IPS-18a (cell line): ENCODE measurements around the gene SPATC1L.

Source experiments
- H3K27ac ChIP-seq: one replicate; pipeline ENCODE4 v1.5.1; 2013; ENCODE audit warnings: low read length
- H3K27me3 ChIP-seq: one replicate; pipeline ENCODE4 v1.6.1; 2013; ENCODE audit warnings: mild to moderate bottlenecking, low read length; ENCODE audit not compliant: control insufficient read depth, insufficient read depth
- H3K36me3 ChIP-seq: one replicate; pipeline ENCODE4 v1.6.1; 2013; ENCODE audit warnings: low read depth, low read length; ENCODE audit not compliant: control insufficient read depth
- H3K4me1 ChIP-seq: one replicate; pipeline ENCODE4 v1.6.1; 2013; ENCODE audit warnings: low read depth, low read length; ENCODE audit not compliant: control insufficient read depth
- H3K4me3 ChIP-seq: one replicate; pipeline ENCODE4 v1.5.1; 2013; ENCODE audit warnings: low read length
- H3K9ac ChIP-seq: one replicate; pipeline ENCODE4 v1.6.1; 2013; ENCODE audit warnings: mild to moderate bottlenecking, low read length, moderate library complexity
- H3K9me3 ChIP-seq: one replicate; pipeline ENCODE4 v1.6.1; 2013; ENCODE audit warnings: low read depth, low read length; ENCODE audit not compliant: control insufficient read depth

The SPATC1L gene

DNA sequence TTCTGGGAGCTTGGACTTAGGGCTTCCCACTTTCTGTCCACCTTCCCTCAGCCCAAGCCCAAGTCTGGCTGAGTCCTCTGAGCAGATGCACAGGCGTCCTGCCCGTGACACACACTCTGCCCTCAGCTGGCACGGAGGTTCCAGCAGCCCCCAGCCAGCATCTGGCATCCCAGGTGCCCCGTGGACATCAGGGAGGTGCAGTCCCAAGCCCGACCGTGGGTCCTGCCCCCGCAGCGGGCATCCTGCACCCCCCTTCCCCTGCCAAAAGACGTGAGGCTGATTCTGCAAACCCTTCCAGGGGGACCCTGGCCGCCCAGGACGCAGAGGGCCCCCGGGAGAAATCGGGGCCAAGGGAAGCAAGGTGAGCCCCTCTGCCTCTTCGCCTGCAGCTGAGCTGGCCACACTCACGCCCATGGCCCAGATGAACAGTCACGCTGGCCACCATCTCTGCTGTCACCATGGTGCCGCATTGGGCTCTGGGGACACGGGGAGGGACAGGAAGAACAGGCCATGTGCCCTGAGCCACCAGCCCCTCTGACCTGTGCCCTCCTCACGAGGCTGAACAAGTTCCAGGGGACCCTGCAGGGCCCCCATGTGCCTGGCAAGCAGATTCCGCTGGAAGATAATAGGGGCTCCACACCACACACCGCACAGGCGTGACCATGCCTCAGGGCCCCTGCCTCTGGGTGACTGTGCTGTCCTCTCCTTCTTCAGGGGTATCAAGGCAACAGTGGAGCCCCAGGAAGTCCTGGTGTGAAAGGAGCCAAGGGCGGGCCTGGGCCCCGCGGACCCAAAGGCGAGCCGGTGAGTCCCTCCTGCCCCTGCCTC, 65.7 kb downstream of the SPATC1L start:
- Histone ChIP-seq H3K27me3 (no peaks in the 10 kb centered on the region), H3K4me3 (no peak overlapping the region), H3K9me3 (no peaks in the 10 kb centered on the region), H3K36me3 (no peaks in the 10 kb centered on the region), H3K9ac (no peak overlapping the region), H3K4me1 (no peaks in the 10 kb centered on the region), H3K27ac (no peak overlapping the region)

DNA sequence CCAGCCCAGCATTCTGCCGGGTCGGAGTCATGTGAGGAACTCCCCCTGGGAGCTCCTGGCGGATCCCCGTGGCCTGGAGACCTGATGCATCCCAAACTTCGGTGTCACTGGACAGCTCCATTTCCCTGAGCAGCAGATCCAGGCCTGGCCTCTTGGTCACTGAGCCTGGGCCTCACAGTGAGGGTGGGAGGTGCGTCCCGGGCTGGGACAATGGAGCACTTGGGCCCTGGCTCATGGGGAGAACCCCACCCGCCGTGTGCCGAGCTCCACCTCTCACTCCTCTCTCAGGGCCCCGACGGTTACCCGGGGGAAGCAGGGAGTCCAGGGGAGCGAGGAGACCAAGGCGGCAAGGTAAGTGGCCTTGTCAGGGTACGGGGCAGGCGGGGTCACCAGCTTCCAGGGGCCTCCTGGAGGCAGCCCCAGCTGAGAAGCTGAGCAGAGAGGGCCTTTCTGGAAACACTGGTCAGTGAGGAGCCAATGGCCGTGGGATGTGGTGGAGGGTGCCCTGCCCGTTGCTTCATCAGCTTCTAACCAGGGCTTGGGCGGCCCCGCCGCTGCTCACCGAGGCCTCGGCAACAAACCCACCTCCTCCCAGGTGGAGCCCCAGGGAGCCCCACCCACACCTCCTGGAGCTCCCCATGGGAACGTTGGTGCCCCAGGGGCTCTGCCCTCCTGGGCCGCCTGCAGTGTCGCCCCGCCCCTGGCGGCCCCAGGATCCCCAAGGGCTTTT, 66.5 kb downstream of the SPATC1L start:
- Histone ChIP-seq H3K4me3 (no peak overlapping the region), H3K9ac (no peak overlapping the region), H3K27me3 (no peaks in the 10 kb centered on the region), H3K27ac (no peak overlapping the region), H3K4me1 (no peaks in the 10 kb centered on the region), H3K36me3 (no peaks in the 10 kb centered on the region), H3K9me3 (no peaks in the 10 kb centered on the region)

GRCh38 chr21:46116776-46117585, 67.3 kb downstream of the SPATC1L start:
- no peaks in the 10 kb centered on the region for H3K27me3 ChIP-seq
- H3K36me3 ChIP-seq = no peaks in the 10 kb centered on the region
- H3K9ac ChIP-seq = no peak overlapping the region
- H3K4me1 ChIP-seq = no peaks in the 10 kb centered on the region
- H3K9me3 ChIP-seq = no peaks in the 10 kb centered on the region
- no peak overlapping the region for H3K27ac ChIP-seq
- no peak overlapping the region for H3K4me3 ChIP-seq

GRCh38 chr21:46116189-46116775, 68.0 kb downstream of the SPATC1L start:
- Histone ChIP-seq H3K36me3 (no peaks in the 10 kb centered on the region), H3K27ac (no peak overlapping the region), H3K9me3 (no peaks in the 10 kb centered on the region), H3K4me3 (no peak overlapping the region), H3K27me3 (no peaks in the 10 kb centered on the region), H3K9ac (no peak overlapping the region), H3K4me1 (no peaks in the 10 kb centered on the region)

GRCh38 chr21:46115441-46116188, 68.6 kb downstream of the SPATC1L start:
- Histone ChIP-seq H3K27me3 (no peaks in the 10 kb centered on the region), H3K27ac (no peak overlapping the region), H3K9ac (no peak overlapping the region), H3K4me3 (no peak overlapping the region), H3K4me1 (no peaks in the 10 kb centered on the region), H3K9me3 (no peaks in the 10 kb centered on the region), H3K36me3 (no peaks in the 10 kb centered on the region)

DNA sequence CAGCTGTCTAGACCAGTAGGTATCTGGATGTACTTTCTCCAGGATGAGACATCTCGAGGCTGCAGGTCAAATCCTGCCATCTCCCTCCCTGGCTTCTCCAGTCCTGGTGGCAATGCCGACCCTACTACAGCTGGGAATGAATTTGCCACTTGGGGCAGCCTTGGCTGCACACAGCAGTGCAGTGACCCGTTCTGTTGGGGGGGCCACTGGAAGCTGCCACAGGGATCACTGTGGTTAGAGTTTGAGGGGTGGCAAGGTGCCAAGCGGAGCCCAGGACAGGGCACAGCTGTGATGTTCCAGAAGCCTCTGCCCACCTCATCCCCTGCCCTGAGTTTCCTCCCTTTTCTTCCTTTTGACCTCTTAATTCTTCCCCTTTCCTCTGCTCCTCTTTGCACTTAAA, 69.3 kb downstream of the SPATC1L start:
- no peaks in the 10 kb centered on the region for H3K9me3 ChIP-seq
- no peaks in the 10 kb centered on the region for H3K36me3 ChIP-seq
- no peak overlapping the region for H3K9ac ChIP-seq
- H3K4me1 ChIP-seq = no peaks in the 10 kb centered on the region
- H3K27me3 ChIP-seq = no peaks in the 10 kb centered on the region
- no peak overlapping the region for H3K27ac ChIP-seq
- no peak overlapping the region for H3K4me3 ChIP-seq

GRCh38 chr21:46113497-46114176, 70.6 kb downstream of the SPATC1L start:
- Histone ChIP-seq H3K27me3 (no peaks in the 10 kb centered on the region), H3K27ac (no peak overlapping the region), H3K9ac (no peak overlapping the region), H3K4me1 (no peaks in the 10 kb centered on the region), H3K9me3 (no peaks in the 10 kb centered on the region), H3K4me3 (no peak overlapping the region), H3K36me3 (no peaks in the 10 kb centered on the region)

- no peak overlapping the region for H3K27ac ChIP-seq
- H3K9ac ChIP-seq = no peak overlapping the region
- no peaks in the 10 kb centered on the region for H3K4me1 ChIP-seq
- H3K36me3 ChIP-seq = no peaks in the 10 kb centered on the region
- H3K27me3 ChIP-seq = no peaks in the 10 kb centered on the region
- H3K4me3 ChIP-seq = no peak overlapping the region
- H3K9me3 ChIP-seq = no peaks in the 10 kb centered on the region
Measured at GRCh38 chr21:46112725-46113215, 71.5 kb downstream of the SPATC1L start.

DNA sequence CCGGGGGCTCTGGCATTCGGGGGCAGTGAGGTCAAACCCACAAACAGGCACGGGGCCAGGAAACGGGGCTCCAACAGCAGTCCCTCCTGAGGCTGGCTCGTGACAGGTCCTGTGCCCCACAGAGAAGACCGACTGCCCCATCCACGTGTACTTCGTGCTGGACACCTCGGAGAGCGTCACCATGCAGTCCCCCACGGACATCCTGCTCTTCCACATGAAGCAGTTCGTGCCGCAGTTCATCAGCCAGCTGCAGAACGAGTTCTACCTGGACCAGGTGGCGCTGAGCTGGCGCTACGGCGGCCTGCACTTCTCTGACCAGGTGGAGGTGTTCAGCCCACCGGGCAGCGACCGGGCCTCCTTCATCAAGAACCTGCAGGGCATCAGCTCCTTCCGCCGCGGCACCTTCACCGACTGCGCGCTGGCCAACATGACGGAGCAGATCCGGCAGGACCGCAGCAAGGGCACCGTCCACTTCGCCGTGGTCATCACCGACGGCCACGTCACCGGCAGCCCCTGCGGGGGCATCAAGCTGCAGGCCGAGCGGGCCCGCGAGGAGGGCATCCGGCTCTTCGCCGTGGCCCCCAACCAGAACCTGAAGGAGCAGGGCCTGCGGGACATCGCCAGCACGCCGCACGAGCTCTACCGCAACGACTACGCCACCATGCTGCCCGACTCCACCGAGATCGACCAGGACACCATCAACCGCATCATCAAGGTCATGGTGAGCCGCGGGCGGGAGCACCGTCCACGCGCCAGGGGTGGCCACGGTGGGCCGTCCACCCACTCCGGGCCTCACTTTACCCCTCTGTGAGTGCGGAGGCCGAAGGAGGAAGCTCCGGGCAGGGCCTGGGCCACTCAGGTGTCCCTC, 72.2 kb downstream of the SPATC1L start:
- no peak overlapping the region for H3K9ac ChIP-seq
- no peaks in the 10 kb centered on the region for H3K9me3 ChIP-seq
- H3K36me3 ChIP-seq = no peaks in the 10 kb centered on the region
- H3K4me3 ChIP-seq = no peak overlapping the region
- H3K4me1 ChIP-seq = no peaks in the 10 kb centered on the region
- no peak overlapping the region for H3K27ac ChIP-seq
- H3K27me3 ChIP-seq = no peaks in the 10 kb centered on the region

- no peaks in the 10 kb centered on the region for H3K36me3 ChIP-seq
- H3K27me3 ChIP-seq = no peaks in the 10 kb centered on the region
- H3K9me3 ChIP-seq = no peaks in the 10 kb centered on the region
- H3K27ac ChIP-seq = no peak overlapping the region
- H3K4me1 ChIP-seq = no peaks in the 10 kb centered on the region
- H3K4me3 ChIP-seq = no peak overlapping the region
- H3K9ac ChIP-seq = no peak overlapping the region
Measured at GRCh38 chr21:46111193-46111571, 73.1 kb downstream of the SPATC1L start.
